GM23248 (cell line): ENCODE data around the gene SLC26A8. TPM values are rescaled to one million over a fixed set of nuclear protein-coding genes. Genes with fewer than 3 reads are reported as not detected.

Source experiments
- DNase-seq: peaks from one replicate; pipeline ENCODE4 v3.0.0-alpha.2; 2015
- H2AFZ ChIP-seq: fragments of 200-600 bp; sonication (generic); 2 replicates; pipeline ENCODE4 v1.6.1; 2016; ENCODE audit warnings: antibody characterized with exemption
- H3F3A ChIP-seq: fragments of 200-600 bp; sonication (generic); 2 replicates; pipeline ENCODE4 v1.6.1; 2016; ENCODE audit warnings: mild to moderate bottlenecking, antibody characterized with exemption, mixed run types; ENCODE audit not compliant: insufficient read depth
- H3K27ac ChIP-seq: fragments of 200-600 bp; sonication (generic); 2 replicates; pipeline ENCODE4 v1.5.1; 2016; ENCODE audit warnings: mild to moderate bottlenecking
- H3K27me3 ChIP-seq: fragments of 200-600 bp; sonication (generic); replicated peaks from 2 replicates; pipeline ENCODE4 v1.6.1; 2016; ENCODE audit warnings: mild to moderate bottlenecking; ENCODE audit not compliant: insufficient read depth
- H3K36me3 ChIP-seq: fragments of 200-600 bp; sonication (generic); 2 replicates; pipeline ENCODE4 v1.6.1; 2016; ENCODE audit warnings: low read depth, mild to moderate bottlenecking
- H3K4me1 ChIP-seq: fragments of 200-600 bp; sonication (generic); 2 replicates; pipeline ENCODE4 v1.6.1; 2016; ENCODE audit warnings: mild to moderate bottlenecking; ENCODE audit not compliant: insufficient read depth
- H3K4me2 ChIP-seq: fragments of 200-600 bp; sonication (generic); one replicate; pipeline ENCODE4 v1.6.1; 2016; ENCODE audit warnings: mild to moderate bottlenecking; ENCODE audit not compliant: unreplicated experiment
- H3K4me3 ChIP-seq: fragments of 200-600 bp; sonication (generic); 2 replicates; pipeline ENCODE4 v1.5.1; 2016; ENCODE audit warnings: mild to moderate bottlenecking
- H3K79me2 ChIP-seq: fragments of 200-600 bp; sonication (generic); 2 replicates; pipeline ENCODE4 v1.6.1; 2016; ENCODE audit warnings: mild to moderate bottlenecking; ENCODE audit not compliant: insufficient read depth
- H3K9ac ChIP-seq: fragments of 200-600 bp; sonication (generic); 2 replicates; pipeline ENCODE4 v1.6.1; 2016; ENCODE audit warnings: mild to moderate bottlenecking
- H3K9me2 ChIP-seq: fragments of 200-600 bp; sonication (generic); 2 replicates; pipeline ENCODE4 v1.6.1; 2016; ENCODE audit warnings: mixed run types, mild to moderate bottlenecking, moderate library complexity; ENCODE audit not compliant: insufficient read depth
- H3K9me3 ChIP-seq: fragments of 200-600 bp; sonication (generic); one replicate; pipeline ENCODE4 v1.6.1; 2017; ENCODE audit warnings: low read depth
- H4K20me1 ChIP-seq: fragments of 200-600 bp; sonication (generic); 2 replicates; pipeline ENCODE4 v1.6.0; 2016; ENCODE audit not compliant: insufficient read depth
- EZH2 ChIP-seq: fragments of 200-600 bp; sonication (generic); IDR thresholded peaks from 2 replicates; pipeline ENCODE4 v1.6.1; 2018; ENCODE audit warnings: antibody characterized with exemption, mild to moderate bottlenecking; ENCODE audit not compliant: insufficient read depth, poor library complexity, severe bottlenecking
- EZH2phosphoT487 ChIP-seq: fragments of 200-600 bp; sonication (generic); IDR thresholded peaks from 2 replicates; pipeline ENCODE4 v1.6.1; 2018; ENCODE audit warnings: antibody characterized with exemption, moderate library complexity, mild to moderate bottlenecking, low read depth; ENCODE audit not compliant: insufficient read depth
- WGBS, 2 experiments: methylation state at CpG; one replicate each; pipeline ENCODE4 v1.1.6; 2015 to 2017; ENCODE audit warnings: low lambda C conversion rate in 2 of 2, low coverage in 1 of 2; ENCODE audit errors: missing lambda C conversion rate in 2 of 2; 5-methylcytosine and 5-hydroxymethylcytosine counted together
- in situ Hi-C: fragments of 300-500 bp; cut with MboI; formaldehyde crosslinking; loops from 2 replicates; pipeline ENCODE4 v1.15.0; 2020
- polyA plus RNA-seq: library from polyadenylated mRNA; unstranded; fragments of >200 nt; fragmentation: Nextera tagmentation; extraction: Ambion mirVana; gene quantifications from 2 replicates; pipeline ENCODE4 v1.2.1, GENCODE V29; 2016
- total RNA-seq: library from RNA; depleted of rRNA; stranded (reverse); fragments of >200 nt; shearing (Covaris generic); gene quantifications from 2 replicates; pipeline ENCODE4 v1.2.3, GENCODE V29; 2014

The SLC26A8 gene
- total and polyA plus RNA-seq, 2 experiments from 2014 or later: not detected

DNA sequence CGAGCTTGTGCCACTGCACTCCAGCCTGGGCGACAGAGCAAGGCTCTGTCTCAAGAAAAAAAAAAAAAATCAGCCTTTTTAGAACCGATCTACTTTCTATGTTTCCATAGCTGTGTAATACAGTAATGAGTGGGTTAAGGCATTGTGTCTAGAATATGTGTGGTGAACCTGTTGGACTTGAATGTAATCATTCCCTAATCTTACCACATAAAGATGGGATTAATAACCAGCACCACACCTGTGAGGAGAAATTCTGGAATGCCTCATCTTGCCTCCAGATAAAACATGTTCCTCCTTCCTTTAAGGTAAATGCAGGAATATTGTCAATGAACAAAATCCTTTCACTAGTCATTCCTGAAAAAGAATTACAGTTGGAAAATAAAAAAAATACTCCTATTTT, 46.8 kb upstream of the SLC26A8 start:
- H3F3A ChIP-seq: peaks cover 18% of the 10 kb centered on the region
- no peak for DNase-seq
- no peaks in the 10 kb centered on the region for H3K9me3 ChIP-seq
- H2AFZ ChIP-seq: no peak overlapping the region
- peaks cover 13% of the 10 kb centered on the region for H4K20me1 ChIP-seq
- TF ChIP-seq EZH2phosphoT487 (no peak), EZH2 (no peak)
- H3K27ac ChIP-seq: no peak overlapping the region
- H3K27me3 ChIP-seq: no peaks in the 10 kb centered on the region
- H3K4me1 ChIP-seq: peaks cover 14% of the 10 kb centered on the region
- WGBS, 2 experiments: 92 to 100% methylated on average over 3 of the region's 3 CpGs
- H3K79me2 ChIP-seq: peaks cover 97% of the 10 kb centered on the region
- H3K36me3 ChIP-seq: peaks cover 11% of the 10 kb centered on the region
- no peak overlapping the region for H3K4me3 ChIP-seq
- in situ Hi-C loops: no loop called here
- H3K9ac ChIP-seq: no peak overlapping the region
- no peaks in the 10 kb centered on the region for H3K9me2 ChIP-seq
- H3K4me2 ChIP-seq: no peak overlapping the region

DNA sequence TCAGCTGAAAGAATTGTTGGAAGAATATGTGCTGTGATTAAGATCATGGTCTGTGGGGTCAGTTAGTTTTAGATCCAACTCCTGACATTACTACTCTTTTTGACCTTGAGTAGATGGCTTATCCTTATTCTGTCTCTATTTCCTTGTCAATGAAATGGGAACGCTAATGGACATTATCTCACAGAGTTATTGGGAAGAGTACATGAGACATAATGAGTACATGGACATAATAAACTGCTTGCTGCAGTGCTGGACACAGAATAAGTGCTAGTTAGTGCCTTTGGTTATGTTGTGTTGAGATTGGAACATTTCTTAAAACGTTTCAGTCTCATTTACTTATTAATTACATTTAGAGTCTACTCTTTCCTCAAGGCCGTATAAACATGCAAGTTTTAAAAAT, 45.8 kb upstream of the SLC26A8 start:
- Histone ChIP-seq H3K4me2 (no peak overlapping the region), H4K20me1 (peaks cover 17% of the 10 kb centered on the region), H3K27me3 (no peaks in the 10 kb centered on the region), H3K4me3 (no peak overlapping the region), H3K9ac (no peak overlapping the region), H3K9me2 (no peaks in the 10 kb centered on the region), H3K79me2 (peaks cover 97% of the 10 kb centered on the region), H3K36me3 (0 out of 2 replicates have a peak, but pooled peaks cover 4% of the 10 kb centered on the region), H2AFZ (no peak overlapping the region), H3K27ac (no peak overlapping the region), H3F3A (peaks cover 20% of the 10 kb centered on the region), H3K9me3 (no peaks in the 10 kb centered on the region), H3K4me1 (peaks cover 25% of the 10 kb centered on the region)
- TF ChIP-seq EZH2phosphoT487: no peak
- no peak for TF ChIP-seq EZH2
- 94 to 95% methylated on average over 3 of the region's 3 CpGs for WGBS, 2 experiments
- DNase-seq: no peak
- in situ Hi-C loops: no loop called here

DNA sequence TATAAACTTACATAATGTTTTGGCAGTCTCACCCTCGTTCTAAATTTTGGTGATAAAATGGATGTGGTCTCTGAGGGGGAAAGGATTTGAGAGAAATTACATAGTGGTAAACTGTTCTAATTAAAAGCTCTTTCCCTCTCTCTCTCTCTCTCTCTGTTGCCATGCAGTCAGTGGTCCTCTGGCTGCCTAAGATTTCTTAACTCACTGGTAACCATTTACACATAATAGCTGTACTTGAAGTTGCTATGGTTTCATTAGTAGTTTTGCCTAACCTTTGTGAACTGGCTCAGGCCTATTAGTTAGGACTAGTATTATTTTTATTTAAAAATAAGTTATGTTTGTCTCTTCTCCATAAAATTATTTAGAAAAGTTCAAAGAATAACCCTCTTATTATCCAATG, 45.1 kb upstream of the SLC26A8 start:
- peaks cover 17% of the 10 kb centered on the region for H4K20me1 ChIP-seq
- no peak overlapping the region for H3K4me3 ChIP-seq
- H3K27me3 ChIP-seq: no peaks in the 10 kb centered on the region
- no peak overlapping the region for H3K27ac ChIP-seq
- peaks cover 28% of the 10 kb centered on the region for H3K4me1 ChIP-seq
- H3K9me2 ChIP-seq: no peaks in the 10 kb centered on the region
- peaks cover 100% of the 10 kb centered on the region for H3K79me2 ChIP-seq
- H3K9ac ChIP-seq: no peak overlapping the region
- in situ Hi-C loops: no loop called here
- no peak overlapping the region for H3K4me2 ChIP-seq
- H2AFZ ChIP-seq: no peak overlapping the region
- 0 out of 2 replicates have a peak, but pooled peaks cover 3% of the 10 kb centered on the region for H3K36me3 ChIP-seq
- no peak for DNase-seq
- peaks cover 20% of the 10 kb centered on the region for H3F3A ChIP-seq
- no peaks in the 10 kb centered on the region for H3K9me3 ChIP-seq
- WGBS, 2 experiments: 98 to 100% methylated on average over 1 of the region's 1 CpG
- TF ChIP-seq EZH2: no peak
- TF ChIP-seq EZH2phosphoT487: no peak

DNA sequence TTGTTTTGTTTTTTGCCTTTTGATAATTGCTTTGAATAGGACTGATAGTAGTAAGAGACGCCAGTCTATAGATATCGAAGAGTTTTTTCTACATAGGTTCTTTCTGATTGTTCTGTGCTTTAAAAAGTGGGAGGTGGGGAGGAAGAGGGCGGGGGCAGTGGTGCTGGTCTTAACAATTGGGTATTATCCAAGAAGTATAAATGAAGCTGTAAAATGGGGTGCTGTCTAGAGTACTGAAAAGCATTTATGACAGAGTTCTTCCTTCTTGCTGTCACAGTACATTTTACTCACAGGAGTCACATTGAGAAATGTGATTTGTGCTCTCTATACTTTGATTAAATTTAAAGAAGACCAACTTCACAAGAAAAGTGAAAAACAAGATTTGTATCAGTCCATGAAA, 44.1 kb upstream of the SLC26A8 start:
- Histone ChIP-seq H3K4me3 (no peak overlapping the region), H3K9ac (no peak overlapping the region), H3K27ac (no peak overlapping the region), H4K20me1 (peaks cover 20% of the 10 kb centered on the region), H3K36me3 (no peaks in the 10 kb centered on the region), H3K79me2 (peaks cover 100% of the 10 kb centered on the region), H2AFZ (no peak overlapping the region), H3K9me3 (no peaks in the 10 kb centered on the region), H3K4me1 (peaks cover 28% of the 10 kb centered on the region), H3F3A (peaks cover 20% of the 10 kb centered on the region), H3K4me2 (no peak overlapping the region), H3K27me3 (no peaks in the 10 kb centered on the region), H3K9me2 (no peaks in the 10 kb centered on the region)
- no peak for DNase-seq
- TF ChIP-seq EZH2: no peak
- TF ChIP-seq EZH2phosphoT487: no peak
- in situ Hi-C loops: no loop called here
- 75 to 84% methylated on average over 3 of the region's 3 CpGs for WGBS, 2 experiments

DNA sequence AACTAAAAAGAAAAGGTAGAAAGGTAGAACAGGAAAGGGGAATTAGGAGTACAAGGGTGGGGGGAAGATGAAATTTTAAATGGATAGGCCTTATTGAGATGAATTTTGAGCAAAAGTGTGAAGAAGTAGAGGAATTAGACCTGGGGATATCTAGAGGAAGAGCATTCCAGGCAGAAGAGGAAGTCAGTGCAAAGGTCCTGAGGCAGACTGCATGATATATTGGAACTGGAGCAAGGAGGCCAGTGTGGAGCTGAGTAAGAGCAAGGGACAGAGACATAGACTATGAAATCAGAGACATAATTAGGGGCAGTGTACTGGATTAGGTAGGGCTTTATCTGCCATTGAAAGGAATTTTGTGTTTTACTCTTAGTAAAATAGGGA, 43.6 kb upstream of the SLC26A8 start:
- Histone ChIP-seq H3K27me3 (no peaks in the 10 kb centered on the region), H3K4me2 (no peak overlapping the region), H4K20me1 (peaks cover 20% of the 10 kb centered on the region), H3F3A (peaks cover 20% of the 10 kb centered on the region), H3K4me3 (no peak overlapping the region), H3K9me3 (no peaks in the 10 kb centered on the region), H3K27ac (no peak overlapping the region), H3K9ac (no peak overlapping the region), H2AFZ (no peak overlapping the region), H3K4me1 (peaks cover 28% of the 10 kb centered on the region), H3K36me3 (no peaks in the 10 kb centered on the region), H3K9me2 (no peaks in the 10 kb centered on the region), H3K79me2 (peaks cover 100% of the 10 kb centered on the region)
- in situ Hi-C loops: no loop called here
- no peak for DNase-seq
- TF ChIP-seq EZH2phosphoT487: no peak
- TF ChIP-seq EZH2: no peak
